NCI-H524 treated with DMSO at 0.1 percent for 48 hours (cell line): ENCODE measurements around the gene PHLPP1.

ENCODE experiments used
- DNase-seq: peaks from one replicate; lab custom pipeline; 2025; lab: John Stamatoyannopoulos, UW

Gene PHLPP1

GRCh38 chr18:63004466-63005089 is 289.2 kb downstream of the PHLPP1 start:
- no peak for DNase-seq

GRCh38 chr18:63005306-63005705 is 290.0 kb downstream of the PHLPP1 start:
- DNase-seq: no peak

DNA sequence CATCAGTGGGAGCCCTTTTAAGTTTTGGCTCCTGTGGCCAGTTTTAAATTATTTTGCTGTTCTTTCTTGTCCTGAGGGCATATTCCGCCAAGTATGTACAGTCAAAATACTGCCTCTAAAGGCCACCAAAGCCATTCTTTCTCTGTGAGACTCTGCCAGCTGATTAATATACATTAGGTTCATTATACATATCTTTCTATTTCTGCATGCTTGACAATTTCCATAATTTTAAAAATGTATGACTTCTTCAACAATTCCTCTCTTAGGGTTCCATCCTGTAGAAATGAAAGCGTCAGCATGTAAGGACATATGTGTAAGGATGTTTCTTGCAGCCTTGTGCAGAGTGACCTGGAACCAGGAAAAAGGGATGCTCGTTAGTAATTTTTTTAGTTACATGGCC is 291.9 kb downstream of the PHLPP1 start:
- DNase-seq: no peak

DNA sequence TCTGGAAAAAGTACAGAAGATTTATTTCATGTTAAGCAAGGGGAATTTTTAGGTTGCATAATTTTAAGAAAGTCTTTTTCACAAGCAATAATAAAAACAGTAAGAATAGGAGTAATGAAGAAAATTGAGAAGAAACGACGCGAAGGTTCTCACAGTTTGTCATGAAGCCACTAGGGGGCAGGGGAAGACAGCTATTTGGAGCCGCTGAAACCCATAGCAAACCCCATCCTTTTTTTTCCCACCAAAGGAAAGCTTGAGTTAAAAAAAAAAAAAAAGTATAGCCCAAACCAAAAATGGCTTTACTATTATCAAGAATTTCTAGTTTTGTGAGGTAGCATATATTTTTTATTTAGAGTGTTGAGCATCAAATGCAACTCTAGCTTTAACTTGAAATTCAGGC is 300.9 kb downstream of the PHLPP1 start:
- DNase-seq: no peak

- no peak for DNase-seq
Measured at GRCh38 chr18:63017076-63017475, 301.7 kb downstream of the PHLPP1 start.

DNA sequence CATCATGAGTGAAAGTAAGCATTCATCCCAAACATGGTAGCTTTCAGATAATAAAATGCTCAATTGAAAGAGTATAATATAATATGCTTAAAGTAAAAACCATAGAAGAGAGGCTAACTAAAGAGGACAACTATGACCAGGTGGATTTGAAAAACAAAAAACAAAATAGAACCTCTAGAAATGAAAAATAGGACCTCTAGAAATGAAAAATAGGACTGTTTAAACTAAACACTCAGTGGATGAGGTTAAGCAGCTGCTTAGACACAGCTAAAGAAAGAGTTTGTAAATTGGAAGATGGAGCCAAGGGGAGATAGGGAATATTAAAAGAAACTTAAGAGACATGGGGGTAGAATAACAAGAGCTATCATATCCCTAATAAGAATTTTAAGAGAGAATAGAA is 302.6 kb downstream of the PHLPP1 start:
- DNase-seq: no peak

DNA sequence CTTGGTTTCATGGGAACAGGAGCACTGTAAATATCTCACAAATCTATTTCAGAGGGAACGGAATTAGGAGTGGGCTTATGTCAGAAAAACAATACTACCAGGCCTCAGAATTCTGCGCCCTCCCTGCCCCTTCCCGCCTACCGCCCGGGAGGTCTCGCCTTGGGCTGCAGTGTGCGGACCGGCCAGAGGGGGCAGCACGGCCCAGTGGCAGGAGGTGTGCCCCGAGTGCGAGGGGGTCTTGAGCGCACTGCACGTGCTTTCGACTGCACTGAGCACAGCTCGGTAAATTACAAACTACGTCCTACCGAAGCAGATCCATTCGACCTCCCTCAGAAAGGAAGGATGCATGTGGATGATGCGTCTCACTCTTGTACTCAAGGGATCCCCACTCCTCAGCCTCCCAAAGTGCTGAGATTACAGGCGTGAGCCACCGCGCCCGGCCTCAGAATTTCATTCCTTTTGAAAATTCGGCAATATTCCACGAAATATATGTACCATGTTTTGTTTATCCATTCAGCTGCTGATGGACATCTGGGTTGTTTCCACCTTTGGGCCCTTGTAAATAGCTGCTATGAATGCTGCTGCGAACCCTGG is 307.2 kb downstream of the PHLPP1 start:
- no peak for DNase-seq

DNA sequence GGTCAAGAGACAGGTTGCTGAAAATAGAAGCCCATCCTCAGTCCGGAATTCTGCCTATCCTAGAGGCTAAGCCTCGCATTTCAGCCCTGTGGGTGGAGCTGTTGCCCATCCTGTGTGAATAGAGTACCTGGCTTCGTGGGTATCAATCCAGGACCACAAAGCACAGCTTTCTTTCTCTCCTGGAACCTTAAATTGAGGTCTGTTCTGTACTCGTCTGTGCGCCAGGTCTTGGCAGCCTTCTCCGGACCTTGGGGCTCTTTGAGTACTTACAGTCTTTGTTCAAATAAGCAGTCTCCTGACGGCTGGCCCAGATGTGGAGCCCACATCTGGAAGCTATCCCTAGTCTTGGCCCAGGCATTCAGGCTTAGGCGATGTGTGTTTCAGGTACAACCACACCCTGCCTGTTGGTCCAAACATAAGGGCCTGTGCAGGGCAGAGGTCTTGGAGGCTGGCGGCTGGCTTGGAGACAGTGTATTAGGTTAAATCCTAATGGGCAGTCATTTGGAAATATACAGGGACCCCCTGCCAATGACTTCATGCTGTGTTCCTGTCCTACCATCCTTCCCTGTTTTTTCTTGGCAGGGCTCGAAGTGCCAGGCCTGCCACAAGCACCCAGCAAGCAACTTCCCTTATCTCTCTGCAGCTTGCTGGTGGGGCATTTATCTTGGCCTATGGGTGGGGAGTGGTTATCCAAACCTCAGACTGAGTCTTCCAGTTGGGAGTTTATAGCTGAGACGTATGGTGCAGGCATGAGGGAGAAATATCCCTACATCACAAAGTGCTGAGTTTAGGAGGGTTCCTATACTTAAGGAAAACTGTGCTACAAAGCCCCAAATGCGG is 310.1 kb downstream of the PHLPP1 start:
- no peak for DNase-seq

DNA sequence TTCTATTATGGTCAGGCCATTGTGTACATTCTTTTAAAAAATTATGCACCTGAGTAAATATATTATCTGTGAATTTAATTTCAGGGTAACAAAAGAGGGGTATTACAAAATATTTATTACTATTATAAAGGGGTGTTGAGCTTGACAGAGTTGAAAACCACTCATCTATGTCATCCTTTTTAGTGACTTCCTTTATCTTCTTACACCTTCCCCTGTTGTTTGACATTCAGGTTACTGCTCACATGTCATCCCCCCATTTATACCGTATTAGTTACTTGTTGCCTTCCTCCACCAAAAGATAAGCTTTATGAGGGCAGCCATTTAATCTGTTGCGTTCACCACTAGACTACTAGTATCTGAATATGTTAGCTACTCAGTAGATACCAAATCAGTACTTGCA is 313.0 kb downstream of the PHLPP1 start:
- DNase-seq: no peak
